UCSD-AML1 (cell line): ENCODE measurements around the gene LTBP4.
"Not testable (repeated sequence)": the region's sequence is repeated elsewhere in the genome, so short reads cannot be mapped to it uniquely, and the experiment has no call there.

Experiments
- DNase-seq: peaks from one replicate; lab custom pipeline; 2025; ENCODE audit not compliant: unreplicated experiment; lab: John Stamatoyannopoulos, UW

The LTBP4 gene

DNA sequence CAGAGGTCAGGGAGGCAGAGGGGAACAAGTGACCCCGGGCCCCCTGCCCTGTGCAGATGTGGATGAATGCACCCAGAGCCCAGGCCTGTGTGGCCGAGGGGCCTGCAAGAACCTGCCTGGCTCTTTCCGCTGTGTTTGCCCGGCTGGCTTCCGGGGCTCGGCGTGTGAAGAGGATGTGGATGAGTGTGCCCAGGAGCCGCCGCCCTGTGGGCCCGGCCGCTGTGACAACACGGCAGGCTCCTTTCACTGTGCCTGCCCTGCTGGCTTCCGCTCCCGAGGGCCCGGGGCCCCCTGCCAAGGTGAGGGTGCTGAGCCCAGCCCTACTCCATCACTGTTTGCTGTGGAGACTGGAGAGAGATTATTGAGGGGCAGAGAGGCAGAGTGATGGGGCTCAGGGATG is 9.9 kb downstream of the LTBP4 start:
- DNase-seq = no peak

DNA sequence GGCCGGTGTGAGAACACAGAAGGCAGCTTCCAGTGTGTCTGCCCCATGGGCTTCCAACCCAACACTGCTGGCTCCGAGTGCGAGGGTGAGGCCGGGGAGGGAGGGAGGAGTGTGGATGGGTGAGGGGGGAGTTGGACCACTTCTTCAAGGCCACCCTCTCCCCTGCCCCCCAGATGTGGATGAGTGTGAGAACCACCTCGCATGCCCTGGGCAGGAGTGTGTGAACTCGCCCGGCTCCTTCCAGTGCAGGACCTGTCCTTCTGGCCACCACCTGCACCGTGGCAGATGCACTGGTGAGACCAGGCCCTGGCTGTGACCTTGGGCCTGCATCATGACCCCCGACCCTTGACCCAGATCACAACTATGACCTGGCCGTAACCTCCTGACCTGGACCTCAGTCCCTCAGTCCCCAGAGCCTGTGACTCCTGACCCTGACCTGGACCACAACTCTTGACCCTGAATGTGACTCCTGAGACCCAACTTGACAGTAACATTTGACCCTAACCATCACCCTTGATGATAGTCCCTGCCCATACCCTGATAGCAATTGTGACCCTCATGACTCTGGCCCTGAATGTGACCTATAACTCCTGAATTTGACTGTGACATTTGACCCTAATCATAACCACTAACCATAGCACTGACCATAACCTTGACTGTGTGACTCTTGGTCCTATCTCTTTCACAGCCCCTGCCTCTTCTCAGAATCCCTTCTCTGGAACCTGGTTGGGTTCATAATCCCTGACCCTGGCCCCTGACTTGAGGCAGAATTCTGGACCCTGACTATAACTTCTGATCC is 10.9 kb downstream of the LTBP4 start:
- DNase-seq = no peak

DNA sequence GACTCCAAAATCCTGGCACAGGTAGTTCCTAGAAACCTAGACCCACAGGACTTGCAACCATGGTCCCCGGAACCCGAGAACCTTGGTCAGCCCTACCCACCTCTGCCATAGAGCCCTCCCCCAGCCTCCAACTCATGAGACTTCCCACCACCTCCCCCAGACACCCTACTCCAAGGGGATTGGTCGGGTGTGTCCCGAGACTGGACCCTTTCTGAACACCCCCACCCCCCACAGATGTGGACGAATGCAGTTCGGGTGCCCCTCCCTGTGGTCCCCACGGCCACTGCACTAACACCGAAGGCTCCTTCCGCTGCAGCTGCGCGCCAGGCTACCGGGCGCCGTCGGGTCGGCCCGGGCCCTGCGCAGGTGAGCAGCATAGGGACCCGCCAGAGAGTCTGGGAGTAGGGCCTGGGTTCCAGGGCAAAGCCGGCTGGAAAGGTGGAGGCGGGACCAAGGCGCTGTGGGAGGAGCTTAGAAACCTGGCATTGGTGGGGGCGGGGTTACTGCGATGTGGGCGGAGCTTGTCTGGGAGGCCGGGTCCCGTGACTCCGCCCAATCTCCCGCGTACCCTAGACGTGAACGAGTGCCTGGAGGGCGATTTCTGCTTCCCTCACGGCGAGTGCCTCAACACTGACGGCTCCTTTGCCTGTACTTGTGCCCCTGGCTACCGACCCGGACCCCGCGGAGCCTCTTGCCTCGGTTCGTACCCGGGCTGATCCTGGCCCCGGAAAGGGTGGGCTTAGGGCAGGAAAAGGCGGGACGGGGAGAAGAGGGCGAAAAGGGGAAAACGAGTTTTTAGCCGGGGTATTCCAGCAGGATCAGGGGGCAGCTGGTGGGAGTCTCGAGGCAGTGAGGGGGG is 11.9 kb downstream of the LTBP4 start:
- peak; percentile 86 for DNase-seq

DNA sequence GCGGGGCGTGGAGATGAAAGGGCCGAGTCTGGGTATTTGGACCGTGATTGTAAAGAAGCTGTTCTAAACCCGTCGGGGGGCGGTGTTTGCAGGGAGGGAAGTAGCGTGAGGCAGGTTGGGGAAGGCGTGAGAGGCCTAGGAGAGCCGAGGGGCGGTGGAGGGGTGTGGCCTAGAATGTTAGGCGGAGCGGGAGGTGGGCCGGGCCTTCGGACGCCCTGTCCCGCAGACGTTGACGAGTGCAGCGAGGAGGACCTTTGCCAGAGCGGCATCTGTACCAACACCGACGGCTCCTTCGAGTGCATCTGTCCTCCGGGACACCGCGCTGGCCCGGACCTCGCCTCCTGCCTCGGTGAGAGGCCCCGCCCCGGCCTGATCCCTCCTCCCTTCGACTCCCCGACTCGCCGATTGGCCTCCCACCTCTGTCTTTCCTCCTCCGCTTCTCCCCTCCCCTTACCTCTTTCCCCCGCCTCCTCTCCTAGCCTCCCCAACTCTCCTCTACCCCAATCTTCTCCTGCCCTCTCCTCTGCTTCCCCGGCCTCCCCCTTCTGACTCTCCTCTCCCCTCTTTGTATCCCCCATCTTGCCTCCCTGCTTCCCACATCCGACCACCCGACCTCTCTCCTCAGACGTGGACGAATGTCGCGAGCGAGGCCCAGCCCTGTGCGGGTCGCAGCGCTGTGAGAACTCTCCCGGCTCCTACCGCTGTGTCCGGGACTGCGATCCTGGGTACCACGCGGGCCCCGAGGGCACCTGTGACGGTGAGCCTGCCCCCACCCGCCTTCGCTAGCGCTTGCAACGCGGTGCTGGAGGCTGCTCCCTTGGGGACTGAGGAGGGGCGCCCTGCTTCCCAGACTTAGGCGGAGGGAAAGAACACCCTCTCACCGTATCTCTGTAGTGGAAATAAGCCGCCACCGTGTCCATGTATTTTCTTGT is 12.8 kb downstream of the LTBP4 start:
- DNase-seq = peak; percentile 87

DNA sequence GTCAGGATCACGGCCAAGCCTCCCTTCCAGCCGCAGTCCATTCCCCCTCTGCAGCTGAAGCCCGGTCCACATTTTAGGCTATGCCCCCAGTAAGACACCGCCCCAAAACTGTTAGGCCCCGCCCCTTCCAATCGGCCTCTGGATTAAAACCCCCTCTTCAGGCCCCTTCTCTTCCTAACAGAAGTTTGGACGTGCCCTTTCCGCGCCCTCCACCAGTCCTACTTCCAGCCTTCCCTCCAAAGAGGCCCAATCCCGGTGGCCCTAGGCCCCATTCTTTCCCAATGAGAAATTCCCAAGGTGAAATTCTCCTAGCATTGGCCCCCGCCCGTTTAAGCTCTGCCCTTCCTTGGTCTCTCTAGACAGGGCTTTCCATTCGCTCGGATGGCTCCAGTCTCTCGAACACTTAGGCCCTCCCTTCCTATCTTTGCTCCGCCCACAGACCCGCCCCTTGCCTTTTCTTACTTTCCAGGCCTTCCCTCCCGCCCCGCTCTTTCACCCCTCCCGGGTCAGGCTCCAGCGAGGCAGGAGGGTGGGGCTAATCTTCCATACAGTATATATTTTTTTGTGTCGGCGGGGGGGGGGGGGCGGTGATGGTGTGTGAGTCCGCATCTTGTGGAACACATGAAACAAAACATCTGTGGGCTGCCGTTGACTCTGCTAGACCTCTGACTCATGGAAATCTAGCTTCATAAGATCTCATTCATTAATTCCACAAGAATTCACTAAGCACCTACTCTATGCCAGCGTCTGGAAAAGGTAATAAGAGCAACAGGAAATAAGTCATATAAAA is 13.6 kb downstream of the LTBP4 start:
- peak; percentile 77 for DNase-seq

DNA sequence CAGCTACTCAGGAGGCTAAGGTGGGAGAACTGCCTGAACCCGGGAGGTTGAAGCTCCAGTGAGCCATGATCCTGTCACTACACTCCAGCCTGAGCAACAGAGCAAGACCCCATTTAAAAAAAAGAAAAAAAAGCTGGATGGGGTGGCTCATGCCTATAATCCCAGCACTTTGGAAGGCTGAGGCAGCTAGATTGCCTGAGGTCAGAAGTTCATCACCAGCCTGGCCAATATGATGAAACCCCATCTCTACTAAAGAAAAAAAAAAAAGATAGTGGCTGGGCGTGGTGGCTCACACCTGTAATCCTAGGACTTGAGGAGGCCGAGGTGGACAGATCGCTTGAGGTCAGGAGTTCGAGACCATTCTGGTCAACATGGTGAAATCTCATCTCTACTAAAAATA is 15.0 kb downstream of the LTBP4 start:
- DNase-seq = no peak

DNA sequence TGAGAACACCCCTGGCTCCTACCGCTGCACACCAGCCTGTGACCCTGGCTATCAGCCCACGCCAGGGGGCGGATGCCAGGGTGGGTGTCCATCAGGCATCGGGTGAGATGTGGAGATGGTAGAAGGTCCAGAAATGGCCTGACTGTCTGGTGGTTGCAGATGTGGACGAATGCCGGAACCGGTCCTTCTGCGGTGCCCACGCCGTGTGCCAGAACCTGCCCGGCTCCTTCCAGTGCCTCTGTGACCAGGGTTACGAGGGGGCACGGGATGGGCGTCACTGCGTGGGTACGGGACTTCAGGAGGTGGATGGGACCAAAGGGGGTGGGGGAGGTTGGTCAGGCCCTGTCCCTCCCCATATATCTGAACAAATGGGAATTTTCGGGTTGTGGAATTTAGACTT is 15.8 kb downstream of the LTBP4 start:
- DNase-seq = no peak

DNA sequence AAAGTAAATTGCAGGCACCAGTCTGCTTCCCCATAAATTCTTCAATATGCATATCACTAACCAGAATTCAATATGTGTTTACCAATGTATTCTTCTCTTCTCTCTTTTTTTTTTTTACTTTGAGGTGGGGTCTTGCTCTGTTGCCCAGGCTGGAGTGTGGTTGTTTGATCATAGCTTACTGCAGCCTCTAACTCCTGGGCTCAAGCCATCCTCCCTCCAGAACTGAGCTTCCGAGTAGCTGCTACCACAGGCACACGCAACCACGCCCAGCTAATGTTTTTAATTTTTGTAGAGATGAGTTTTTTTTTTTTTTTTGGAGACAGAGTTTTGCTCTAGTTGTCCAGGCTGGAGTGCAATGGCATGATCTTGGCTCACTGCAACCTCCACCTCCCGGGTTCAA is 16.8 kb downstream of the LTBP4 start:
- no peak for DNase-seq

DNA sequence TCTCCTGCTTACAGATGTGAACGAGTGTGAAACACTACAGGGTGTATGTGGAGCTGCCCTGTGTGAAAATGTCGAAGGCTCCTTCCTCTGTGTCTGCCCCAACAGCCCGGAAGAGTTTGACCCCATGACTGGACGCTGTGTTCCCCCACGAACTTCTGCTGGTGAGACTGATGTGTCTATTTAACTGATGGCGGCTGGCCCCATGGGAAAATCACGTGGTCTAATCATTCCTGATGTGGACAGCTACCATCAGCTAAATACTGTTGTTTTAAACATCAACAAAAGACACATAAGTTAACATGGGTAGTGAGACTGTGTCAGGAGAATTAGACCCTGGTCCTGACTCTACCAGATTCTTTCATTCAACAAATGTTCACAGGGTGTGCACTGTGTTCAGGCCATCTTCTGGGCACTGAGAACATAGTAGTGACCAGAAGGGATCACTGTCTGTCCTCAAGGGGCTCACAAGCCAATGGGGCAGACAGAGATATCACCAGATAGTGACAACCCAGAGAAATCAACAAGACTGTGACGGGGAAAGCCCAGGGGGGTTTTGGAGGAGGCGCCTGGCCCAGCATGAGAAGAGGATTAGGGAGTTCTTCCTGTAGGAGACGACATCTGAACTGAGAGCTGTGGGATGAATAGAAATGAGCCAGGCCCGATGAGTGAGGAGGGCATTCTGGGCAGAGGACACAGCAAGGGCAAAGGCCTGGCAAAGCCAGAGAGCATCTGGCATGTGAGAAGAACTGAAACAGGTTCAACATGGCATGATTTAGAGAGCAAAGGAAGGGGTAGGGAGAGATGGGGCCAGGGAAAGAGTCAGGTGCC is 18.4 kb downstream of the LTBP4 start:
- no peak for DNase-seq

DNA sequence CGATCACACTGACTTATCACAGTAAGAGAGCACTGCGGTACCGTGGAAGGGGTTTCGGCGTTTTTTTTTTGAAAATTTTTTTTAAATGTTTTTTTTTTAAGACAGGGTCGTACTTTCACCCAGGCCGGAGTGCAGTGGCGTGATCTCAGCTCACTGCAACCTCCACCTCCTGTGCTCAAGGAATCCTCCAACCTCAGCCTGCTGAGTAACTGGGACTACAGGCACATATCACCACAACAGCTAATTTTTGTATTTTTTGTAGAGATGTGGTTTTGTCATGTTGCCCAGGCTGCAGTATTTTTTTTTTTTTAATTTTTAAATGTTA is 19.0 kb downstream of the LTBP4 start:
- no peak for DNase-seq

DNA sequence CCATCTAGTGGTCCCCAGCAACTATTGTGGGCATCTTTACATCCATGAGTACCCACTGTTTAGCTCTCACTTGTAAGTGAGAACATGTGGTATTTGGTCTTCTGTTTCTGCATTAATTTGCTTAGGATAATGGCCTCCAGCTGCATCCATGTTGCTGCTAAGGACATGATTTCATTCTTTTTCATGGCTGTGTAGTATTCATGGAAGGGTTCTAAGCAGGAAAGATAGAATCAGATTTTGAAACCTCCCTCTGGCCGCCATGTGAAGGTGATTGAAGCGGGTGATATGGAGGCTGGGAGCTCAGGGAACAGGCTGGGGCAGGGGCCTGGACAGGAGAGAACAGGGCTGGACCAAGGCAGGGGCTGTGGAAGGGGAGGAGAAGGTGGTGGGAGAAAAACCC is 20.1 kb downstream of the LTBP4 start:
- DNase-seq = no peak

DNA sequence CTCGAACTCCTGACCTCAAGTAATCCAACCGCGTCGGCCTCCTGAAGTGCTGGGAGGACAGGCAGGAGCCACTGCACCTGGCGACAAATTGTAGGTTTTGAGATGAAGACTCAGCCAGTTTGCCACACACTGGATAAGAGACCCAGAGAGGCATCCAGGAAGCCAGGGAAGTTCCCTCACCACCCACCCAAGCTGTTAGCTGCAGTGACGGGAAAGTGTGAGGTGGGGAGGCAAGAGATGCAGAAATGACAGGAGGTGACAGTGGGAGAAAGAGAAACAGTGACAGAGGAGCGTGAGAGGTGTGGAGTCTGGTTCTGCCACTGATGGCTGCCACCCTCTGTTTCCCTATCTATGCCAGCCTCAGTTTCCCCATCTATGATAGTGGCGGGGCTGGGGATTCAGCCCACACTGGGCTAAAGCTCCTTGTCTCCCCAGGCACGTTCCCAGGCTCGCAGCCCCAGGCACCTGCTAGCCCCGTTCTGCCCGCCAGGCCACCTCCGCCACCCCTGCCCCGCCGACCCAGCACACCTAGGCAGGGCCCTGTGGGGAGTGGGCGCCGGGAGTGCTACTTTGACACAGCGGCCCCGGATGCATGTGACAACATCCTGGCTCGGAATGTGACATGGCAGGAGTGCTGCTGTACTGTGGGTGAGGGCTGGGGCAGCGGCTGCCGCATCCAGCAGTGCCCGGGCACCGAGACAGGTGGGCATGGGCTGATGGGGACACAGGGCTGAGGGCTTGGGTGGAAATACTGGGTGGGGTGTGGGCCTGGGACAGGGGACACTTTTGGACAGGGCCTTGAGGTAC is 21.0 kb downstream of the LTBP4 start:
- DNase-seq = no peak

DNA sequence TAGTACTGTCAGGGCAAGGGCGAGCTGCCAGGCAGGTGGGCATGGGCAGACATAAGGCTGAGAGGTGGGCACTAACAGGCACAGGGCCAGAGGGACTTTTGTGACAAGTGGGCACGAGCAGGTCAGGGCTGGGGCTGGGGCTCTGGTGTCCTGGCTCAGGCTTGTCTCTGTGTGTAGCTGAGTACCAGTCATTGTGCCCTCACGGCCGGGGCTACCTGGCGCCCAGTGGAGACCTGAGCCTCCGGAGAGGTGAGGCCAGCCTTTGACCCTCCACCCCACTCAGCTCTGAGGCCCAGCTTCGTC is 21.6 kb downstream of the LTBP4 start:
- no peak for DNase-seq

DNA sequence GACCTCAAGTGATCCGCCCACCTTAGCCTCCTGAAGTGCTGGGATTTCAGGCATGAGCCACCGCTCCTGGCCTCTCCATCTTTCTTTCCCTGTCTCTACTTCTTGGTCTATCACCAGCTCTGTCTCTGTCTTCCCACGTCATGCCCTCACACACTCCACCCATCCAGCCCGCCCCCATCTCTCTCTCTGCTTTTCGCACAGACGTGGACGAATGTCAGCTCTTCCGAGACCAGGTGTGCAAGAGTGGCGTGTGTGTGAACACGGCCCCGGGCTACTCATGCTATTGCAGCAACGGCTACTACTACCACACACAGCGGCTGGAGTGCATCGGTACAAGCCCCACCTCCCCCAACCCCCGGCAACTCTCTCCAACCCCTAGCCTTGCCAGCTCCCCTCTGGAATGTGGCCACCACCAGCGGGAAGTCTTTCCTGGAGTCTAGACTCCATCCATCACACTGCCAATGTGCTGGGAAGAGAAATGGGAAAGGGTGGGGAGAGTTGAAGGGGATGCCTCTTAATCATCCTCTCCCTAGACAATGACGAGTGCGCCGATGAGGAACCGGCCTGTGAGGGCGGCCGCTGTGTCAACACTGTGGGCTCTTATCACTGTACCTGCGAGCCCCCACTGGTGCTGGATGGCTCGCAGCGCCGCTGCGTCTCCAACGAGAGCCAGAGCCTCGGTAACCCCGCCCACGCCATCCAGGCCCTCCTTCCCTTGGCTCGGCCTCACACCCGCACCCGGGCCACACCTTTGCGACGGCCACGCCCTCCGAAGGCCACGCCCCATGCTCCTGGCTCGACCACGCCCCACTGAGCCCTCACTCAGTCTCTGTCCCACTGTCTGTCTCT is 22.5 kb downstream of the LTBP4 start:
- DNase-seq = no peak

DNA sequence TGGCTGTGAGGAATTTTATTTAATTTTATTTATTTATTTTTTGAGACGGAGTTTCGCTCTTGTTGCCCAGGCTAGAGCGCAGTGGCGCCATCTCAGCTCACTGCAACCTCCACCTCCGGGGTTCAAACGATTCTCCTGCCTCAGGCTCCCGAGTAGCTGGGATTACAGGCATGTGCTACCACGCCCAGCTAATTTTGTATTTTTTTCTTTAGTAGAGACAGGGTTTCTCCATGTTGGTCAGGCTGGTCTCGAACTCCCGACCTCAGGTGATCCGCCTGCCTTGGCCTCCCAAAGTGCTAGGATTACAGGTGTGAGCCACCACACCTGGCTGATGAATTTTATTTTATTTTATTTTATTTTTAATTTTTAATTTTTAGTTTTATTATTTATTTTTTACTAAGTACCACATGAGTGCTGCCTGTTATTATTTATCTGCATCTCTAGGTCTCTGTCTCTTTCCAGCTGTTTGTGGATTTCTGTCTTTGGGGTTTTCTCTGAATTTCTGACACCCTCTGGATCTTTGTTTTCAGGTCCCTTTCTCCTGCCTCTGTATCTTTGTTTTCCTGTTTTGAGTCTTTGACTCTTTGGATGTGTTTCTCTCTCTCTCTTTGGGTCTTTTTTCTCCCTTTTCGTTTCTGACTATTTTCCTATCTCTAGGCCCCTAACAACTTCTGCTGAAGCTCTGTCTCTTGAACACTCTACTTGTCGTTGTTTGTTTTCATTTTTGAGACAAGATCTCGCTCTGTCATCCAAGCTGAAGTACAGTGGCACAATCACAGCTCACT is 23.4 kb downstream of the LTBP4 start:
- not testable (repeated sequence) for DNase-seq

DNA sequence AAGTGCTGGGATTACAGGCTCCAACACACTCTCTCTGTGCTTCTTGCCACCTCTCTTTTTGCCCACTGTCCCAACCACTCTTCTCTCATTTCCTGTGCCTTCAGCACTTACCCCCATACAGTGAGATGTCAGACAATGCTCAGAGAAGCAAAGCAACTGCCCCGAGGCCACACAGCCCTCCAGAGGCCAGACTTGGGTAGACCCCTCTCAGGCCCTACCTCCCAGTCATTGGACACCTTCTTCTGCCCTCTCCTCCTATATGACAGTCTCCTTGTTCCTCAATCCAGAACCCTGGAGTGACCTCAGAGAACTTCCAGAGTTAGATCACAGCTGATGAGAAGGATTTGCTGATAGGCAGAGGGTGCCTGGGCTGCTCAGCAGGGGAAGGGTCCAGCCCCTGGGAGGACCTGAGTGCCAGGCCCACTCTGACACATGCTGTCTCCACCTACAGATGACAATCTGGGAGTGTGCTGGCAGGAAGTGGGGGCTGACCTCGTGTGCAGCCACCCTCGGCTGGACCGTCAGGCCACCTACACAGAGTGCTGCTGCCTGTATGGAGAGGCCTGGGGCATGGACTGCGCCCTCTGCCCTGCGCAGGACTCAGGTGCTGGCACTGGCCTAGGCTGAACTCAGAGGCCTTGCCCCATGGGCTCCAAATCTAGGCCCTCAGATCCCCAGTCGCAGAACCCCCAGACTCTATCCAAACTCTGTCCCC is 24.4 kb downstream of the LTBP4 start:
- no peak for DNase-seq

DNA sequence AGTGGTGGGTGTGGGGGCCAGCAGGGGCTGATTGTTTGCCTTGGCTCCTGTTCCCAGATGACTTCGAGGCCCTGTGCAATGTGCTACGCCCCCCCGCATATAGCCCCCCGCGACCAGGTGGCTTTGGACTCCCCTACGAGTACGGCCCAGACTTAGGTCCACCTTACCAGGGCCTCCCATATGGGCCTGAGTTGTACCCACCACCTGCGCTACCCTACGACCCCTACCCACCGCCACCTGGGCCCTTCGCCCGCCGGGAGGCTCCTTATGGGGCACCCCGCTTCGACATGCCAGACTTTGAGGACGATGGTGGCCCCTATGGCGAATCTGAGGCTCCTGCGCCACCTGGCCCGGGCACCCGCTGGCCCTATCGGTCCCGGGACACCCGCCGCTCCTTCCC is 25.7 kb downstream of the LTBP4 start:
- no peak for DNase-seq
